Uterus (tissue), 2 donors: ENCODE results near the gene MYL7.

Experiments used
- POLR2A ChIP-seq, 2 donors: fragments of 450-650 bp; IDR thresholded peaks; one replicate each; pipeline ENCODE4 v1.6.1; 2016; ENCODE audit warnings: antibody characterized with exemption in 2 of 2, mild to moderate bottlenecking in 1 of 2, moderate library complexity in 1 of 2
- TF ChIP-seq, protein P1 (sequence below), 4 experiments: fragments of 200-600 bp in 2 of 4; fragments of 450-650 bp in 2 of 4; sonication (generic) in 2 of 4; IDR thresholded peaks; one replicate each; pipeline ENCODE4 v1.5.1; 2016 to 2019; ENCODE audit warnings: antibody characterized with exemption in 4 of 4, mild to moderate bottlenecking in 2 of 4, moderate library complexity in 1 of 4

DNA sequence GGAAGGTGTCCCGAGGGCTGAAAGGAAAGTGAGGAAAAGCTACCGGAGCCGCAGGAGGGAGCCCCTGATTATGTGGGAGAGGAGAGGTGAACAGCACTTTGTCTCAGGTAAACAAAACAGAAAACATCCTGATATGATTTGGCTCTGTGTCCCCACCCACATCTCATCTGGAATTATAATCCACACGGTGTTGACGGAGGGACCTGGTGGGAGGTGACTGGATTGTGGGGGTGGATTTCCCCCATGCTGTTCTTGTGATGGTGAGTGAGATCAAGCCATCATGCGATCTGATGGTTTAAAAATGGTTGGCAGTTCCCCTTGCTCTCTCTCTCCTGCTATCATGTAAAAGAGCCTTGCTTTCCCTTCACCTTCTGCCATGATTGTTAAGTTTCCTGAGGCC lies 20.7 kb downstream of the MYL7 start:
- TF ChIP-seq, protein P1, sequence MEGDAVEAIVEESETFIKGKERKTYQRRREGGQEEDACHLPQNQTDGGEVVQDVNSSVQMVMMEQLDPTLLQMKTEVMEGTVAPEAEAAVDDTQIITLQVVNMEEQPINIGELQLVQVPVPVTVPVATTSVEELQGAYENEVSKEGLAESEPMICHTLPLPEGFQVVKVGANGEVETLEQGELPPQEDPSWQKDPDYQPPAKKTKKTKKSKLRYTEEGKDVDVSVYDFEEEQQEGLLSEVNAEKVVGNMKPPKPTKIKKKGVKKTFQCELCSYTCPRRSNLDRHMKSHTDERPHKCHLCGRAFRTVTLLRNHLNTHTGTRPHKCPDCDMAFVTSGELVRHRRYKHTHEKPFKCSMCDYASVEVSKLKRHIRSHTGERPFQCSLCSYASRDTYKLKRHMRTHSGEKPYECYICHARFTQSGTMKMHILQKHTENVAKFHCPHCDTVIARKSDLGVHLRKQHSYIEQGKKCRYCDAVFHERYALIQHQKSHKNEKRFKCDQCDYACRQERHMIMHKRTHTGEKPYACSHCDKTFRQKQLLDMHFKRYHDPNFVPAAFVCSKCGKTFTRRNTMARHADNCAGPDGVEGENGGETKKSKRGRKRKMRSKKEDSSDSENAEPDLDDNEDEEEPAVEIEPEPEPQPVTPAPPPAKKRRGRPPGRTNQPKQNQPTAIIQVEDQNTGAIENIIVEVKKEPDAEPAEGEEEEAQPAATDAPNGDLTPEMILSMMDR (IDR thresholded peaks at IDR 0.05): no peak
- no peak for TF ChIP-seq POLR2A (IDR thresholded peaks at IDR 0.05)
